Activated T-helper 1 cell treated with anti-CD3 and anti-CD28 coated beads, Interleukin-12 subunit alpha, Interleukin-12 subunit beta, Interleukin-2, Interleukin-4 antibody, amounts not matched to agents 30 ng/mL and 10 ng/mL and 1 ng/mL, durations not matched to agents 14 hours and 24 hours and 36 hours (primary cell): ENCODE measurements around the gene CCL13. TPM values are rescaled to one million over a fixed set of nuclear protein-coding genes. Genes with fewer than 3 reads are reported as not detected.
A peak's percentile ranks its signal among the peaks of the same experiment; 100 is the strongest.

Source experiments
- DNase-seq: peaks from one replicate; pipeline ENCODE4 v3.0.0; 2021; ENCODE audit warnings: low spot score
- H3K27ac Mint-ChIP-seq: one replicate; pipeline ENCODE4 v1.8.0; 2021; ENCODE audit warnings: mild to moderate bottlenecking, mixed read lengths
- H3K27me3 Mint-ChIP-seq: one replicate; pipeline ENCODE4 v1.8.0; 2022; ENCODE audit warnings: mild to moderate bottlenecking, moderate library complexity, mixed read lengths; ENCODE audit not compliant: insufficient read depth
- H3K36me3 Mint-ChIP-seq: one replicate; pipeline ENCODE4 v1.8.0; 2021; ENCODE audit warnings: low read depth, mixed read lengths
- H3K4me1 Mint-ChIP-seq: one replicate; pipeline ENCODE4 v1.8.0; 2021; ENCODE audit warnings: low read depth, mixed read lengths
- H3K4me3 Mint-ChIP-seq: one replicate; pipeline ENCODE4 v1.8.0; 2021; ENCODE audit warnings: mild to moderate bottlenecking, moderate library complexity, mixed read lengths
- H3K9me3 Mint-ChIP-seq: one replicate; pipeline ENCODE4 v1.8.0; 2021; ENCODE audit warnings: mixed read lengths
- intact Hi-C: fragments of 100-400 bp; cut with micrococcal nuclease; formaldehyde crosslinking; loops from one replicate; pipeline ENCODE4 v1.15.1; 2024
- total RNA-seq: library from RNA; stranded (reverse); gene quantifications from 2 replicates; pipeline ENCODE4 v1.2.3, GENCODE V29; 2022

CCL13 gene
- total RNA-seq, 1 donor from 2014 or later: not detected

DNA sequence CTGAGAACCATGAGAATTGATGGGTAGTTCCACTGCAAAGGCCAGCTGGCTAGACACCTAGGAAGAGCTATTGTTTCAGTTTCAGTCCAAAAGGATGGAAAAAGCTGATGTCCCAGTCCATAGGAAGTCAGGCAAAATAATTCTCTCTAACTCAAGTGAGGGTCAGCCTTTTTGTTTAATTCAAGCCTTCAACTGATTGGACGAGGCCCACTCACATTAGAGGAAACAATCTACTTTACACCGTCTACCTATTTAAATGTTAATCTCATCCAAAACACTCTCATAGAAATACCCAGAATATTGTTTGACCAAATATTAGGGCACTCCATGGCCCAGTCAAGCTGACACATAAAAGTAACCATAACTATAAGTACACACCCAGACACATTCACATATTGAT, 14.4 kb upstream of the CCL13 start:
- H3K27ac Mint-ChIP-seq: no peak overlapping the region
- H3K36me3 Mint-ChIP-seq: no peaks in the 10 kb centered on the region
- intact Hi-C loops: no loop called here
- H3K9me3 Mint-ChIP-seq: no peaks in the 10 kb centered on the region
- H3K27me3 Mint-ChIP-seq: peaks cover 46% of the 10 kb centered on the region
- no peak overlapping the region for H3K4me3 Mint-ChIP-seq
- DNase-seq: no peak
- H3K4me1 Mint-ChIP-seq: no peaks in the 10 kb centered on the region

DNA sequence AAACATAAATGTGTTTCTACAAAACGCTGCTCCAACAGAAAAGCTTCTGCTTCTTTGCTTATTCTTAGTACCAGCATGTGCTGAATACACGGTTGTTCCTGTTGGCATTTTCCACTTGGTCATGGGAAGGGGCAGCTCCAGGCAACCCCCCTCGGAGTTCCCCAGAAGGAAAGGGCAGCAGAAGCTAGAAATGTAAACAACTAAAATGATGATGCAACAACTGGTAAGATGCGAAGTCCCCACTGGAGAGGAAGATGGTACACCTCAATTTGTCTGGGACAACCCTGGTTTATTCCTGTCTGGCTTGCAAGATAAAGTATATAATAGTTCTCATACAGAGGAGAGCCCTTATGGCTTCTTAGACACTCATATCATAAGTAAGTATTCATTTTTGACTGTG, 9.2 kb upstream of the CCL13 start:
- Mint-ChIP-seq H3K9me3 (no peaks in the 10 kb centered on the region), H3K36me3 (no peaks in the 10 kb centered on the region), H3K4me1 (no peaks in the 10 kb centered on the region), H3K4me3 (no peak overlapping the region), H3K27me3 (peaks cover 59% of the 10 kb centered on the region), H3K27ac (no peak overlapping the region)
- DNase-seq: no peak
- intact Hi-C loops: no loop called here

DNA sequence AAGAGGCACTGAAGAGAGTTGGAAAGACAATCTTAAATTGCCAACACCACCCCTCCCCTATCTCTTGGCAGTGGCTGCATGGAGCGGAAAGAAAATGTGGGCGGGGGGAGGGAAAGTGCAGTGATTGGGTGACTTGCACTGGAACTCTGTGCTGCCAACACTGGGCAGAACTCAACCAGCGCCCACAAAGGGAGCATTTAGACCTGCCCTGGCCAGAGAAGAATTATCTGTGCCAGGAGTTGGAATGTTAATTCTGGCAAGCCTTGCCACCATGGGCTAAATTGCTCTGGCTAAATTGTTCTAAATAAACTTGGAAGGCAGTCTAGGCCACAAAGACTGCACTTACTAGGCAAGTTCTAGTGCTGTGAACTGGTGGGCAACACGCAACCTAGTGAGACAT, 6.5 kb upstream of the CCL13 start:
- intact Hi-C loops: no loop called here
- no peaks in the 10 kb centered on the region for H3K9me3 Mint-ChIP-seq
- H3K27me3 Mint-ChIP-seq: peaks cover 59% of the 10 kb centered on the region
- H3K36me3 Mint-ChIP-seq: no peaks in the 10 kb centered on the region
- H3K27ac Mint-ChIP-seq: no peak overlapping the region
- H3K4me3 Mint-ChIP-seq: no peak overlapping the region
- H3K4me1 Mint-ChIP-seq: no peaks in the 10 kb centered on the region
- no peak for DNase-seq

DNA sequence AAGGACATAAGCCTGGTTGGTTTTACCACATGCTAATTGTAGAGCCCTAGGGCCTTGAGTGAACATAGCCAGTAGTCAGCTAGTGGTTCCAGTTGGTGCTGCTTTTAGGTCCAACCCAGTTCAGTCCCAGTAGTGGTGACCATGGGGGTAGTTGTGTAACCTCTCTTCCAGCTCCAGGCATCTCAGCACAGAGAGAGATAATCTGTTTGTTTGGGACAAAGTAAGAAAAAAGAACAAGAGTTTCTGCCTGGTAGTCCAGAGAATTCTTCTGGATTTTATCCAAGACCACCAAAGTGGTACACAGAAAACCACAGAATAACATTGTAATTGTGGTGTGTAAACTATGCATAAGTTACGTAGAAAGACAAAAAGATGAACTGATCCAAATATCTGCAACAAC, 5.2 kb upstream of the CCL13 start:
- intact Hi-C loops: no loop called here
- peaks cover 56% of the 10 kb centered on the region for H3K27me3 Mint-ChIP-seq
- no peaks in the 10 kb centered on the region for H3K36me3 Mint-ChIP-seq
- H3K9me3 Mint-ChIP-seq: no peaks in the 10 kb centered on the region
- no peak overlapping the region for H3K4me3 Mint-ChIP-seq
- H3K27ac Mint-ChIP-seq: no peak overlapping the region
- no peaks in the 10 kb centered on the region for H3K4me1 Mint-ChIP-seq
- no peak for DNase-seq

DNA sequence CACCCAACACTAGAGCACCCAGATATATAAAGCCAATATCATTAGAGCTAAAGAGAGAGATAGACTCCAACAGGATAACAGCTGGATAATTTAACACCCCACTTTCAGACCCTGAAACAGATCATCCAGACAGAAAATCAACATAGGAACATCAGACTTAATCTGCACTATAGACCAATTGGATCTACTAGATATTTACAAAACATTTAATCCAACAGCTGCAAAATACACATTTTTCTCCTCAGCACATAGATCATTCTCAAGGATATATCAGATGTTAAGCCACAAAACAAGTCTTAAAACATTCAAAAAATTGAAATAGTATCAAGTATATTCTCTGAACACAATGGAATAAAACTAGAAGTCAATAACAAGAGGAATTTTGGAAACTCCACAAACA, 4.1 kb upstream of the CCL13 start:
- intact Hi-C loops: no loop called here
- H3K4me1 Mint-ChIP-seq: no peaks in the 10 kb centered on the region
- H3K4me3 Mint-ChIP-seq: no peak overlapping the region
- no peak for DNase-seq
- peaks cover 56% of the 10 kb centered on the region for H3K27me3 Mint-ChIP-seq
- H3K9me3 Mint-ChIP-seq: no peaks in the 10 kb centered on the region
- no peaks in the 10 kb centered on the region for H3K36me3 Mint-ChIP-seq
- H3K27ac Mint-ChIP-seq: no peak overlapping the region

DNA sequence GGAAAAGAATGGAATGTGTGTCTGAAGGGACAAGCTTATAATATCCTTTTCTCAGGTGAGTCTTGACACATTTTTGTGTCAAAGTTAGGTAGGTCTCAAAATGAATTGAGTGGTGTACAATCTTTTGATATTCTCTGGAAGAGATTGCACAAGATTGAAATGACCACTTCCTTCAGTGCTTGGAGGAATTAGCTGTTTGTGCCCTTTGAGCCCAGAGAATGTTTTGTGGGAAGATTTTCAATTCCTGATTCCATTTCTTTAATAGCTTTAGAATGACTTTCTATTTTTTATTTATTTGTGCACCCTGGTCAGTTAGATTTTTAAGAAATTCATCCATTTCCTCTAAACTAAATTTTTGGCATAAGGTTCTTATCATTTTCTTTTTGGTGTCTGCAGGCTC, 1.6 kb upstream of the CCL13 start:
- H3K4me3 Mint-ChIP-seq: no peak overlapping the region
- DNase-seq: no peak
- H3K4me1 Mint-ChIP-seq: no peaks in the 10 kb centered on the region
- intact Hi-C loops: no loop called here
- H3K27ac Mint-ChIP-seq: no peak overlapping the region
- H3K36me3 Mint-ChIP-seq: no peaks in the 10 kb centered on the region
- H3K27me3 Mint-ChIP-seq: peaks cover 41% of the 10 kb centered on the region
- no peaks in the 10 kb centered on the region for H3K9me3 Mint-ChIP-seq

DNA sequence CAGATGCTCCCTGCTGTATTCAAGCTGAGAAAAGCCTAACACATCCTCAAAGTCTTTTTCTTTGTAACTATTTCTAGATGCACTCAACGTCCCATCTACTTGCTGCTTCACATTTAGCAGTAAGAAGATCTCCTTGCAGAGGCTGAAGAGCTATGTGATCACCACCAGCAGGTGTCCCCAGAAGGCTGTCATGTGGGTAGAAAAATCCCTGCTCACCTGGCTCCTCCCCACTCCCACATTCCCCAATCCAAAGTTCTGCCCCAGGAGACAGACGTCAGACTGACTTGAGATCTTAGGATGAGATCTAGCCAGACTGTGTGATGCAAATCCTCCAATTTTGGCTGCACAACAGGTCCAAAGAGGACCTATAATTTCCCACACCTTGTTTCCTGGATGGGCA, 1.1 kb downstream of the CCL13 start:
- no peaks in the 10 kb centered on the region for H3K9me3 Mint-ChIP-seq
- DNase-seq: no peak
- H3K27ac Mint-ChIP-seq: no peak overlapping the region
- intact Hi-C loops: no loop called here
- no peak overlapping the region for H3K4me3 Mint-ChIP-seq
- H3K36me3 Mint-ChIP-seq: peaks cover 1% of the 10 kb centered on the region
- peaks cover 18% of the 10 kb centered on the region for H3K4me1 Mint-ChIP-seq
- peaks cover 32% of the 10 kb centered on the region for H3K27me3 Mint-ChIP-seq

DNA sequence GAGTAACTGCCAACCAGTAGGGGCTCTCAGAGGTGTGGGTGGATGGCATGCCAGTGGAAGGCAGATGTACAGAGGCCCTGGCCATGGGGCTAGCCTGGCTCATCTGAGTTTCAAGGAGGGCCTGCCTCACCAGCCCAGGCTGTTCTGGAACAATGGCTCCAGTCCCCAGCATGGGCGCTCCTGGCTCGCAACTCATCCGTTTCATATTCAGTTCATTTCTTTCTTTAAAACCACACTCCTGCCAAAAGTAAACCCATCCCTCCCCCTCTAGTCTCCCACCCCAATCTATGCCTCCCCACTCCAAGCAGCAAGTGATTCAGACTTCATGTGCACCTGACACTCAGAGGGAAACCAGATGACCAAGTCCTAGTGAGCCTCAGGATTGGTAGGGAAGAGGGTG, 2.4 kb downstream of the CCL13 start:
- no peak overlapping the region for H3K27ac Mint-ChIP-seq
- no peak for DNase-seq
- H3K36me3 Mint-ChIP-seq: peaks cover 1% of the 10 kb centered on the region
- no peak overlapping the region for H3K4me3 Mint-ChIP-seq
- H3K9me3 Mint-ChIP-seq: no peaks in the 10 kb centered on the region
- peaks cover 29% of the 10 kb centered on the region for H3K27me3 Mint-ChIP-seq
- peaks cover 30% of the 10 kb centered on the region for H3K4me1 Mint-ChIP-seq
- intact Hi-C loops: no loop called here

DNA sequence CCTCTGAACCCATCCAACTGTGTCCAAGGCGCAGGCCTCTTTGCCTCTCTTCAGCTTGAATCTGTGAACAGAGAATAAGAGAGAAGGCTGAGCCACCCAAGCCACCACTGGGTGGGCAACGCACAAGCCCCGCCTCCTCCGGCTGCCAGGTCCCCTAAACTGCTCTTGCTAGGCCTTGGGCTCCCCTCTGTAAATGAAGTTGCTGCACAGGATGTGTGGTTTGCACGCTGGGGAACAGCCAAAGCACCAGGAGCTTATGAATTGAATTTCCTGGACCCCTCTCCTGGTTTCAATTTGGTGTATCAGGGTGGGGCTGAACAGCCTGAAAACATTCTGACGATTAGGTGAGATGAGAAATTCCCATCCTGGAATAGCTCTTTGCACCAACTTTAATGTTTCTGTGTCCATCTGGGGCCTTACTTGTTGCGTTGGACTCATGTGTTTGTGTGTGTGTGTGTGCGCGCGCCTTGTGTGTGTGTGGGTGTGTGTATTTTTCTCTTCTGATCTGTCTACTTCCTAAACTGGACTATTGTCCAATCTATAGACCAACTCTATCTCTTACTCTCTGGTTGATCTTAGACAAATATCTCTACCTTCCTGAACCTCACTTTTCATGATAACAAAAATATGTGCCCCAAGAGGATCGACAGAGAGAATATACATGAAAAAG, 4.5 kb downstream of the CCL13 start:
- Mint-ChIP-seq H3K4me3 (peak overlapping the region; percentile 57), H3K36me3 (peaks cover 1% of the 10 kb centered on the region), H3K27ac (no peak overlapping the region), H3K9me3 (no peaks in the 10 kb centered on the region), H3K4me1 (peaks cover 50% of the 10 kb centered on the region), H3K27me3 (peaks cover 18% of the 10 kb centered on the region)
- intact Hi-C loops: loop anchor here (1.0 to 10.0 kb wide), 6 partner anchors 19 to 396 kb away; no protein-coding TSS in a partner anchor
- no peak for DNase-seq

DNA sequence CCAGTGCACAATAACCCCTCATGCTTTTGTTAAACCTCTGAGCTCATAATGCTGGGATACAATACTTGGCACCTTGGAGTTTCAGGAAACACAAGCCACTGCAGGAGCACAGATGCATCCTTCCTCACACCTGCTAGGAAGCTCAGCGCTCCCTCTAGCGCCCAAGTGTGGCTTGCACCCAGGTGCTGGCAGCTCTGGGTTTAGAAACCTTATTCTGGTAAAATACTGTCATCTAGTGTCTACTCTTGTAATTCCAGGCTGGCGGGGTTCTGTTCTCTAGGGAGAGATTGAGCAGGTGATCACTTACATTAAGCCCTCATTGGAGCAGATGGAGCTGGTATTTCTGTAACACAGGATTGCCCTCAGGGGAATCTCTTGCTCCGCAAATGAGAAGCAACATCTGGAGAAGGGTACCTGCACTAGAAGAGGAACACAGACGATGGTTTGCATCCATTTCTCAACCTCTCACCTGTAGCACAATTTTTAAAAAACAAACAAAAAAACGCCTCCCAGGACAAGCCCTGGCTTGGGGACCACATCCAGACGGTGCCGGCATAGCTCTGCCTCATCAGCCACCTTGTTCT, 5.3 kb downstream of the CCL13 start:
- DNase-seq: peak; percentile 79
- peaks cover 59% of the 10 kb centered on the region for H3K4me1 Mint-ChIP-seq
- H3K4me3 Mint-ChIP-seq: peak overlapping the region; percentile 57
- peaks cover 15% of the 10 kb centered on the region for H3K27me3 Mint-ChIP-seq
- intact Hi-C loops: loop anchor here (1.0 to 10.0 kb wide), 6 partner anchors 18 to 397 kb away; no protein-coding TSS in a partner anchor
- H3K9me3 Mint-ChIP-seq: no peaks in the 10 kb centered on the region
- H3K36me3 Mint-ChIP-seq: peaks cover 1% of the 10 kb centered on the region
- H3K27ac Mint-ChIP-seq: no peak overlapping the region

DNA sequence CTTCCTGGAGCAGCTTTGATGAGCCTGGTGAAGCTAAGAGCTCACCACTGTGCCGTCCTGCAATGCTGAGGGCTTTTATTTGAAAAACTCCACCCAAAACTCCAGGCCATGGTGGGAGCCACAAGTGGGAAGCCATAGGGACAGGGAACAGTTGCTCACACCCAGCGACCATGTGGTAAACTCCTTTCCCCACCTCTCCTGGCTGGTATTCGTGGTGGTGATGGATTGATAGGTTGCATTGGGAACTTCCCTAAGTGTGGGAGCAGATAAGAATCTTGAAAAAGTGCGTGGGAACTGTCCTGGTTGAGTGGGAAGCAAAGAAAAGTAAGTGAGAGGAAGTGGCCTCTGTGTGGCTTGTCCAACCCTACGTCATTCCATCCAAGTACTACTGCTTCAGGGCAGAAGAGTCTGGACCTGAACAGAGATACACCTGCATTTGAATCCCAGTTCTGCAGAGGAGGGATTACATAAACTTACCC, 6.9 kb downstream of the CCL13 start, which contains the start of gene CCL1:
CCL1 (minus strand) TSS at position 51 of the 479 bp plus-strand sequence. CDS start 72 bp downstream, outside the sequence.
- peaks cover 13% of the 10 kb centered on the region for H3K27me3 Mint-ChIP-seq
- intact Hi-C loops: loop anchor here (5.0 to 10.0 kb wide), 3 partner anchors 34 to 398 kb away; no protein-coding TSS in a partner anchor

DNA sequence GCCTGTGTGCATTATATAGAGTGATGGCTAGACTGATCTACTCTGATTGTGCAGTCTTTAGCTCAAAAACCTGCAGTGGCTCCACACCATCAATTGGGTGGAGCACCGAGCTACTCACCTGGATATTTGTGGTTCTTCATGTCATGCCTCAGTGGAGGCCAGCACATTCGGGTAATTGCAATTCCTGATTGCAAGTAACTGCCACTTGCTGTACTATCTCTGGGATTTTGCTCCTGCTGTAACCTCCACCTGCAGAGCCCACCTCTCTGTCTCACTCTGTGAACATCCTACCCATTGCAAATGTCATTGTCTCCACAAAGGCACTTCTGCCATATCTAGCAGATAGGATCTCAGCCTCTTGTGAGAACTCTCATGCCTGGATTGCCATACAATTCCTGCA, 8.5 kb downstream of the CCL13 start:
- no peak for DNase-seq
- intact Hi-C loops: loop anchor here (5.0 to 10.0 kb wide), 3 partner anchors 33 to 400 kb away; no protein-coding TSS in a partner anchor
- peaks cover 66% of the 10 kb centered on the region for H3K4me1 Mint-ChIP-seq
- no peaks in the 10 kb centered on the region for H3K9me3 Mint-ChIP-seq
- no peak overlapping the region for H3K4me3 Mint-ChIP-seq
- H3K36me3 Mint-ChIP-seq: peaks cover 1% of the 10 kb centered on the region
- peak overlapping the region; percentile 9 for H3K27ac Mint-ChIP-seq
- peaks cover 13% of the 10 kb centered on the region for H3K27me3 Mint-ChIP-seq

More for the DNA sequence above, 6.9 kb downstream of the CCL13 start, which contains the start of gene CCL1:
- peak within 1 kb of the TSS; percentile 57 for H3K4me3 Mint-ChIP-seq
- peaks cover 1% of the 10 kb centered on the region for H3K36me3 Mint-ChIP-seq
- DNase-seq: no peak
- no peaks in the 10 kb centered on the region for H3K9me3 Mint-ChIP-seq
- peak within 1 kb of the TSS; percentile 69 for H3K27ac Mint-ChIP-seq
- H3K4me1 Mint-ChIP-seq: peaks cover 62% of the 10 kb centered on the region

DNA sequence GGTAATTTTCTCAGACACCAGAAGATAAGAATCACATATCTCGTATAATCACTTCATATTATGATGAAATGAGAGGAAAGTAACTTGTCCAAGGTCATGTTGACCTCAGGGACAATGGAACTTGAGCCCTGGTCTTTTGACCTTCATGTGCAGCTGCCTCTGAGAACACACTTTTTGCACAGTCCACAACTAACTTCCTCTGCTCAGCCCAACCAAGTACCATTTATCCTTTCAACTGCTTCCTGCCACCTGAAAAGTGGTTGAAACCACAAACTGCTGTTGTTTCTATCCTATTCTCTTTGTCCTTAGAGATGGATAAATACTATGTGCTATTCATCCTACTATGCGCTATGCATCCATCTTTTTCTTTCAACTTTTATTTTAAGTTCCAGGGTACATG, 9.1 kb downstream of the CCL13 start:
- Mint-ChIP-seq H3K36me3 (peaks cover 1% of the 10 kb centered on the region), H3K27me3 (peaks cover 13% of the 10 kb centered on the region), H3K4me1 (peaks cover 72% of the 10 kb centered on the region), H3K27ac (peak overlapping the region; percentile 9), H3K9me3 (no peaks in the 10 kb centered on the region), H3K4me3 (peak overlapping the region; percentile 24)
- no peak for DNase-seq
- intact Hi-C loops: loop anchor here (10.0 kb wide), 1 partner anchor 401 kb away; no protein-coding TSS in a partner anchor
